HG02571 (cell line): ENCODE measurements around the gene TOR3A.
"Not testable (repeated sequence)": the region's sequence is repeated elsewhere in the genome, so short reads cannot be mapped to it uniquely, and the experiment has no call there.

Experiments used
- ATAC-seq: cut with Tn5 transposase; IDR thresholded peaks from one replicate; pipeline ENCODE4 v1.9.1; 2021; ENCODE audit warnings: mild to moderate bottlenecking, moderate library complexity; ENCODE audit not compliant: unreplicated experiment

Gene TOR3A

DNA sequence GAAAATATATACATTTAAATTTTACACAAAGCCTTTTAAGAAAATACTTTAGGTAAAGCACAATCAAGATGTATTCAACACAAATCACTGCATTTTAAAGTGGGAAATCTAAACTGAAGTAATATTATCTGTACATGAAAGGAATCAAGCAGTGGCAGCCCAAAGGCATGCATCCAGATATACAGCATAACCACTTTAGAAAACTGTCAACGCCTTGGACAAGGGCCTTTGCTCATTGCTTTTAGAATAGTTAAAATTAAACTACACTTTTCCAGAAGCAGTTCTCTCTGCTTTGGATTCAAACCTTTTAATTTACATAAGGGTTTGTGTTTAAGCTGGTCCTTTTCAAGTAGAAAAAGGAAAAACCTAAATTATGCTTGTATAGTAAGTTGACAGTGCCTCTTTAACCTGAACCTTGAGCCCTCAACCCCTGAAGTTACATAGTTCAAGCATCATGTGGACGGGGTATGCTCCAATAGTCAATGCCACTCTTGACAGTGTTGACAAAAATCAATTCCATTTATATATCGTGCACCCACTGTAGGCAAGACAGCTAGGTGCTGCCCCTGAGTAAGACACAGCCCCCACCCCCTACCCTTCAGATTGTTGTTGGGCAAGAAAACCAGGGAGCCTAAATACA lies 22.9 kb downstream of the TOR3A start:
- no peak for ATAC-seq

DNA sequence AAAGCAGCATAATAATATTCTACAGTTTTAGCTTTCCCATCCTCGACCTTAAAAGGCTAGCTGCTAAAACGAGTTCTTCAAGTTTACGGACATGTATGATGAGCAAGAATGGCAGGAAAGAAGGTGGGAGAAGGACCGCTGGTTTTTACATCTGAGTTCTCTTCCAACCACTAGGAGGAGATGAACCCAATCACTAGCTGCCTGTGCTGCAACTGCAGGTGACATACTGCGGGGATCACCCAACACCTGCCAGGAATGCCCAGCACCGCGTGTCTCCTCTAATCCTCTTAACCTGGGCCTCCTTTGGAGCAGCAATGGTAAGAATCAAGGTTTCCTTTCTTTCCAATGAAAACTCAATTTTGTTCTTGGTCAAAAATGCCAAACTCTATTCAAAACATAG lies 23.5 kb downstream of the TOR3A start:
- no peak for ATAC-seq

DNA sequence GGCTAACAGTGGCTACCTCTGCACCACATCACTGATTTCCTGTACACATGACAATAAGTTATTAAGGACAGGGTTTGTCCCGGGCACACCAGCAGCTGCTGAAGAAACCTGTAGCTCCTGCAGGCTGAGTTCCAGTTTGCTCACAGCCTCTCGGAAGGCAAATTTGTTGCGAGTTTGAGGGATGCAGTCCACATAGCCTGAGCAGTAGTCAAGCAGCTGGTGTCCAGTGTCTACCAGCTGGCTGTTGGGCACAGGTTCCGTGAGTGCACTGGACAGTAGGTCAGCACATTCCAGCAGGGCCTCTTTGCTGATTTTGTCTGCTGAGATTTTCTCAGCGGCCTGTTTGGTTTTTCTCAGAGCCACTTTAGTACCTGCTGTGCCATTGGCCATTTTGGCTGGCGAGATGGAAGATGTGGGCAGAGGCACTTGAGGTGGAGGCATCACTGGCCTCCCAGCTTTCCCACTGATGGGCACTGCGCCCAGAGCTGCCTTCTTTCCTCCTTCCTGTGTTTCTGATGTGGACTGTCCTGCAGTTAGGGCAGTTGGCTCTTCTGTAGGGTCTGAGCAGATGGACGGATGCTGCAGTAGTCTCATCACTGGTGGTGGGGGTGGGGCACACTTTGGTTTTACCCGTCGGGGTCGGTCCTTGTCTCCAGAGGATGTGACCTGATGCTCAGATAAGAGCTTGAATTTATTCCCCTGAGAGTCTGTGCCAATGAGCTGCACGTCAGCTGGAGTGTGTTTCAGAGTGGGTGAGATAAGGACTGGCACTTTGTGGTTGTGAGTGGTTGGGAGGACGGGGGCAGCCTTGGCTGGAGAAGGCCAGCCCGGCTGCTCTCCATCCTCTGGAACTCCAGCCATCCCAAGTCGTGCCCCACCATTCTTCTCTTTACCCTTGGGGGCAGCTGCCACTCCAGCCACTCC lies 26.1 kb downstream of the TOR3A start:
- no peak for ATAC-seq

DNA sequence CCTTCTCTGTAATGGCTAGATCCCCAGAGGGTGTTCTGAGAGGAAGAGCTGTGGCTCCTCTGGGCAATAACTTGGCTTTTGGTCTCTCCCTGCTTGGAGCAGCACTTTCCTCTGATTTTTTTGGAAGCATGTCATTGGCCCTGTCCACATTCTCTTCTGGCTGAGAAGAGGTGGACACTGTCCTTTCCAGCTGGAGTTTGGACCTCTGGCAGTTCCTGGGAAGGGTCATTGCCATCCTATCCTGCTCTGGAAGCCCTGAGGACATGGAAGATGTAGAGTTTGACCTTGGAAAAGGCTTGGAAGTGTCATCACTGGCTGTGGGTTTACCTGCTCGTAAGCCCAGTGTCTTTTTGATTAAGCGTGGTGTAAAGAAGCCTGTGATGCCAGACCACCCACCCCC lies 26.8 kb downstream of the TOR3A start:
- ATAC-seq: no peak

DNA sequence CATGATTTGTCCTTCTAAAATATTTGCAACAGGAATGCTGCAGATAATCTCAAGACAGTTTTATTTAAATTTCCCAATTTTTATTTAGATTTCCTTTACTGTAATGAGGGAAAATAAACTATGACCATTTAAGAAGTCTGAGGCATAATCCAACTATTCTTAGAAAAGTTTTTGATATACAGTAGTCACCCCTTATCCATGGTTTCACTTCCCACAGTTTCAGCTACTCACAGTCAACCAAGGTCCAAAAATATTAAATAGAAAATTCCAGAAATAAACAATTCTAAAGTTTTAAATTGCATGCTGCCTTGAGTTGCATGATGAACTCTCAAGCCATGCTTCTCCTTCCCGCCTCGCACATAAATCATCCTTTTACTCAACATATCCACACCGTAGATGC lies 33.3 kb downstream of the TOR3A start:
- no peak for ATAC-seq

DNA sequence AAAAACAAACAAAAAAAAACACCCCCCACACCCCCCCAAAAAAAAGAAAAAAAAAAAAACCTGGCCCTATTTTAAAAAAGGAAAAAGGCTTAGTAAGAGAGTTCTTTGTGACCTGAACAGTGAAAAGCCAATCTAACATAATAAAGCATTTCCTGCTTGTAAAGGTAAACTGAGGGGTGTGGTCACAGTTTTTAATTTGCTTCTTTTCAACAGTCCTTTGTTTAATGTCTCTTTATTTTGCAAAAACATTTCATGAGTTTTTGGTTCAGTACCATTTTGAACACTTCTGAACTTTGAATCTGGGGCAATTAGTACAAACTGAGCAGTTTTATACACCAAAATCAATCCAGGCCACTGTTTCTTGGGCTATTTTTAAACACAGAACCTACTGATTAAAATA lies 37.6 kb downstream of the TOR3A start:
- ATAC-seq: no peak

DNA sequence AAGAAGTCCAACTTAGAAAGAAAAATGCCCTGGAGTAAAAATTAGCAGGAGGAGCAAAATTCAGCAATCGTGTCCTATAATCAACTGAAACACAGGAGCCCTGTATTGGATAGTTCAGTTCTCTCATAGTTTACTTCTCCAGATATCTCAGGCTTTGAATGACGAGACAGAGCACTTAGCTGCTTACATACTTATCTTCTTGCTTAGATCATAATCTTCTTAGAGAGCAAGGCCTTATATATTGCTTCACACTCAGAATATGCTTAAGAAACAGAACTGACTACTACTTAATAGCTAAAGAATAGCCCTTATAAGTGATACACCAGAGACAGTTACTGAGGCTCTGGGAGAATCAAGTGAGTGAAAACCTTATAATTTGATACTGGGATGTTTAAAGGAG lies 38.9 kb downstream of the TOR3A start:
- ATAC-seq: no peak

DNA sequence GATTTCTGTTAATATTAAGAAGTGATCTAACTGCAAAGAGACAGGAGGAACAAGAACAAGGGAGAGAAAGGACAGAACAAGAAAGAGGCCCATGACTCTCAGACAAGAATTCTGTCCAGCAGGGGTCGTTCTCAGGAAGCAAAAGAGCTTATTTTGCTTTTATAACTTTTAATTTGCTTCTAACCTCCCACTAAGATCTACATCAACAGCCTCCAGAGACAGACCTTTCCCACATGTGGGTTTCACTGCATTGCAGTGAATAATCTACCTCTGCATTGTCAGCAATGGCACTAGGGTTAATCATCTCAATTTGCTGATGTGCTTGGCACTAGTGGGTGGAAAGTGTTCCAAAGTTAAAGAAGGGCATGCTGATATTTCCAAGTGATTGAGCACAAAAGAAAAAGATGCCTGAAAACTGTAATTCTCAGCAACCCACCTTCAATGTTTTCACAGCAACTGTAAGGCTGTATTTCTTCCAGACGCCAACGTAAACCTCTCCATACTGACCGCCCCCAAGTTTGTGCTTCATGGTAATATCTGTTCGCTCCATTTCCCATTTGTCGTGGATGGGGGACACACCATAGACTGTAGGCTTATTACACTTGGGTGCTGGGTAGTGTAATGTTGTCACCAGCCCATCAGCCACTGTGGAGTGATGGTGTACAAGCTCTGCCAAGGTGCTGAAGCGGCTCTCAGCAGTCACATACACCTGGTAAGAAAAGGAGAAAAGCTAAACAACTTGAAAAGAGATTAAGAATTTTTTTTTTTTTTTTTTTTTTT lies 39.5 kb downstream of the TOR3A start:
- ATAC-seq: no peak

DNA sequence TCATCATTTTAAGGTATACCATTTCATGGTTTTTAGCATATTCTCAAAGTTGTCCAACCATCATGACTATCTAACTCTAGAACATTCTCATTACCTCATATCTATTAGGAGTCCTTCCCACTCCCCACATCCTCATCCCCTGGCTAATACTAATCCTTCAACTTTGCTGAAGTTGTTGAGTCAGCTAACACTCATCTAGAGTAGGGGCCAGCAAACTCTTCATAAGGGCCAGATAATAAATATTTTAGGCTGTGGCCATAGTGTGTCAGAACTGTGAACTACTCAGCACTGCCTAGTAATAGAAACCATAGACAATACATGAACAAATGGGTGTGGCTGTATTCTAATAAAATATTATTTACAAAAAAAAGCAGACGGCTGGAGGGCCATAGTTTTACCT lies 43.0 kb downstream of the TOR3A start:
- ATAC-seq: no peak

DNA sequence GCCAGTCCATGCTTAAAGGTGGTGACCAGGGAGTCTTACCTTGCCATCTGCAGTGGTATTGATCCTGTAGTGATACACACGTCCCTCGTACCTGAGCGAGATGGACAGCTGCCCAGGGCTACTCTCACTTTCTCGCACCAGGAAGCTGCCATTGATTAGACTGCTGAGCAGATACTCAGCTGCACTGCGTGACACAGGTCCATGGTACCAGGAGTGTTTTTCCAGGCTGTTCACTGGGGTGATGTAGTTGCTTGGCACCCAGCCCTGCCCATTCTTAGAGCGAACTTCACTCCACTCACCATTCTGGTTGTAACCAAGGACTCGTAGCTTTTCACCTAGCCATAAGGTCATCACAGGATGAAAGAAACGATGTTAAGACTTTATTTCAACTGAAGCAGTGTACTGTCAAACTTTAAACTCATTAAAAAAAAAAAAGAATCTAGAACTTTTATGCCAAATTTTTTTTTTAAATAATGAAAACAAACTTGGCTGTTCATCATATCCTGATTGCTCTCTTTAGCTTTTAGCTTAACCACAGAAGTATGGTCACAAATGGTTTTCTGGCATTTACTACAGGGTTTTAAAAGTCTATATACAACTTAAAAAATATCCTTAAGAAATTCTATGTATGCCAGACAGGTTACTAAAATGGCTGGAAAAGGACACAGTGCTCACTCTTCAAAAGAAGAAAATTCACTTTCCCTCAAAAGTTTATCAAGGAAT lies 44.6 kb downstream of the TOR3A start:
- ATAC-seq: no peak

DNA sequence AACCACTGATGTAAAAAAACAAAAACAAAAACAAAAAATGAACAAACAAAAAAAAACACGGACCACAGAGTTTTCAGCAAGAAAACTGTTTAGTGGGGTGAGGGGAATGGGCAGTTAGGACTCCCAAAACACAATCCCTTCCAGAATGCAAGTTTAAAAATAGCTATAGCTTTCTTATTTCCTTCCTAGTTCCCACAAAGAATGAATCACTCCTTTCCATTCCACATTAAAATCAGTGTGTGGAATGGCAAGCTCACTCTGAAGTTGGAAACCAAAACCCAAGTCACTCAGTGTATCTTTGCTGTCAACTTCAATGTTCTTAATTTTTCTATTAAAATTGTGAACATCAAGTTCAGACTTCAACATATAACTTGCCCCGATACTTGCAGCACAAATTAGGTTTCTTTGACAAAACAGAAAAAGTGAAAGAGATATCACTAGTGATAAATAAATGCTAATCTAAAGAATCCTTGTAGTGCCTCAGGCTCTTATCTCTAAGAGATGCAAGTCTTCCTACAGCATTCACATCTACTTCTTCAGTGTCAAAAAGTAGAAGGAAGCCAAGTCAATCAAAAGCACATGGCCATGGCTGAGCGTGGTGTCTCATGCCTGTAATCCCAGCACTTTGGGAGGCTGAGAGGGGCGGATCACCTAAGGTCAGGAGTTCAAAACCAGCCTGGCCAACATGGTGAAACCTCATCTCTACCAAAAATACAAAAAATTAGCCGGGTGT lies 45.5 kb downstream of the TOR3A start:
- no peak for ATAC-seq

DNA sequence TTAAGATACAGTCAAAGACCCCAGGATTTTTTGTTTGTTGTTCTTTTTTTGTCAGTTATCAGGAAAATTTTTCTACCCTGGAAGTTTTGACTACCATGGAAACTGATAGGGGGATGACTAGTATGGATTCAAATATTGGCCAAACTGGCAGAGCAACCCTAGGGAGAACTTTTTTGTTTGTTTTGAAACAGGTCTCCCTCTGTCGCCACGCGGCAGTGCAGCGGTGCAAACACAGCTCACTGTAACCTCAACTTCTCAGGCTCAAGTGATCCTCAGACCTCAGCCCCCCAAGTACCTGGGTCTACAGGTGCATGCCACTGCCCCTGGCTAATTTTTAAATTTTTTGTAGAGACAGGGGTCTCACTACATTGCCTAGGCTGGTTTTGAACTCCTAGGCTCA lies 46.6 kb downstream of the TOR3A start:
- no peak for ATAC-seq

DNA sequence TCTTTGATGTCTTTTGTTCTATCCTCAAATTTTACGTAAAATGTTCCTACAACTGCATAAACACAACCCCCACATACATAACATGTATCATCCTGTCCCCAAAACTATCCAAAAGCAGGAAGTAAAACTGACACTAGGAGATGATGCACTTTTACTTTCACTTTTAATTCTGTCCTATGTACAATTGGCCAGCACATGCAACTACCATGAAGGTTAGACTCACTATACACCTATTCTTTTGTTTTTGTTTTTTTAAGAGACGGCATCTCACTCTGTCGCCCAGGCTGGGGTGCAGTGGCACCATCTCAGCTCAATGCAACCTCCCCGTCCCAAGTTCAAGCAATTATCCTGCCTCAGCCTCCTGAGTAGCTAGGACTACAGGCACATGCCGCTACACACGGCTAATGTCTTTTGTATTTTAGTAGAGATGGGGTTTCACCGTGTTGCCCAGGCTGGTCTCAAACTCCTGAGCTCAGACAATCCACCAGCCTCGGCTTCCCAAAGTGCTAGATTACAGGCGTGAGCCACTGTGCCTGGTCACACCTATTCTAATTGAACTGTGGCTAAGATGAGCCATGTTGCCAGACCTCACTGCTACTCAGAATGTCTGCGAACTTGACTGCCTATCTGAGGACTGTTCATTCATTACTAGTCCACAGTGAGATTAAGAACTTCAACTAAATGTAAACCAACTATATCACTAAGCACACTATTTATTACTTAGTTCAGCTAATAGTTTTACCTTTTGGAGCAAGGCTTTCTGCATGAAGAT lies 48.0 kb downstream of the TOR3A start:
- ATAC-seq: peak; percentile 97

DNA sequence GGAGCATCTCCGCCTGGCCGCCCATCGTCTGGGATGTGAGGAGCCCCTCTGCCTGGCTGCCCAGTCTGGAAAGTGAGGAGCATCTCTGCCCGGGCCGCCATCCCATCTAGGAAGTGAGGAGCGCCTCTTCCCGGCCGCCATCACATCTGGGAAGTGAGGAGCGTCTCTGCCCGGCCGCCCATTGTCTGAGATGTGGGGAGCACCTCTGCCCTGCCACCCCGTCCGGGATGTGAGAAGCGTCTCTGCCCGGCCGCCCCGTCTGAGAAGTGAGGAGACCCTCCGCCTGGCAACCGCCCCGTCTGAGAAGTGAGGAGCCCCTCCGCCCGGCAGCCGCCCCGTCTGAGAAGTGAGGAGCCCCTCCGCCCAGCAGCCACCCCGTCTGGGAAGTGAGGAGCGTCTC lies 53.3 kb downstream of the TOR3A start:
- not testable (repeated sequence) for ATAC-seq

DNA sequence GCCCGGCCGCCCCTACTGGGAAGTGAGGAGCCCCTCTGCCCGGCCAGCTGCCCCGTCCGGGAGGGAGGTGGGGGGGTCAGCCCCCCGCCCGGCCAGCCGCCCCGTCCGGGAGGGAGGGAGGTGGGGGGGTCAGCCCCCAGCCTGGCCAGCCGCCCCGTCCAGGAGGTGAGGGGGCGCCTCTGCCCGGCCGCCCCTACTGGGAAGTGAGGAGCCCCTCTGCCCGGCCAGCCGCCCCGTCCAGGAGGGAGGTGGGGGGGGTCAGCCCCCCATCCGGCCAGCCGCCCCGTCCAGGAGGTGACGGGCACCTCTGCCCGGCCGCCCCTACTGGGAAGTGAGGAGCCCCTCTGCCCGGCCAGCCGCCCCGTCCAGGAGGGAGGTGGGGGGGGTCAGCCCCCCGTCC lies 53.8 kb downstream of the TOR3A start:
- not testable (repeated sequence) for ATAC-seq

DNA sequence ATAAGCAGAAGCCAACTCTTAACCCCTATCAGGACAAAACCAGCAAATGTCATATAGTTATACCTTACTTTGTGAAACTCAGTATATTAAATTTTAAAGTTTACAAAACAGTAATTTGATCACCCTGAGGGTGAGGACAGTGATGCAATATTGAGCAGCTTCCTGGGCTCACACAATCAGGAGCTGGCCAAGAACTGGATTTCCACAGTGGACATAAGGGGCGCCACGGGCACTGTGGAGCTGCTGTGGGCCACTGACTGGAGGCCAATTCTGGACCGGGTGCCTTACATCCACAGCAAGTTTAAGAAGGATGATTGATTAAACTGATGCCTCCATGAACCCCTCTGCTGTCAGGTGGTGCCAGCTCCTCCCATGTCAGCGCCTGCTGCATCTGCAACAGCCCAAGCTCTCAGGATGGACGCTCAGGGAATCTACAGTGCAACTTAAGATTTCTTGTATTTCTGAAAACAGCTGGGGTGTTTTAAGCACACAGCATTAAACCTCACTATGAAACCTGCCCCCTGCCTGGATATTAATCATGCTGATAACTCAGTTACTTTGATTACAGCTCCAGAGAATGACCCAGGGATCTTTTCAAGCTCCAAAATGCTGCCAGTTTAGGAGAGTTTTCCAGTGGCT lies 55.9 kb downstream of the TOR3A start:
- no peak for ATAC-seq

DNA sequence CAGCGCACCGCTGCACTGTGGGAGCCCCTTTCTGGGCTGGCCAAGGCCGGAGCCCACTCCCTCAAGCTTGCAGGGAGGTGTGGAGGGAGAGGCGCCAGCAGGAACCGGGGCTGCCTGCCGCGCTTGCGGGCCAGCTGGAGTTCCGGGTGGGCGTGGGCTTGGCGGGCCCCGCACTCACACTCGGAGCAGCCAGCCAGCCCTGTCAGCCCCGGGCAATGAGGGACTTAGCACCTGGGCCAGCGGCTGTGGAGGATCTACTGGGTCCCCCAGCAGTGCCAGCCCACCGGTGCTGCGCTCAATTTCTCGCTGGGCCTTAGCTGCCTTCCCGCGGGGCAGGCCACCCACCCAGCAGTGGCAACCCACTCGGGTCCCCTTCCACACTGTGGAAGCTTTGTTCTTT lies 56.9 kb downstream of the TOR3A start:
- ATAC-seq: not testable (repeated sequence)

DNA sequence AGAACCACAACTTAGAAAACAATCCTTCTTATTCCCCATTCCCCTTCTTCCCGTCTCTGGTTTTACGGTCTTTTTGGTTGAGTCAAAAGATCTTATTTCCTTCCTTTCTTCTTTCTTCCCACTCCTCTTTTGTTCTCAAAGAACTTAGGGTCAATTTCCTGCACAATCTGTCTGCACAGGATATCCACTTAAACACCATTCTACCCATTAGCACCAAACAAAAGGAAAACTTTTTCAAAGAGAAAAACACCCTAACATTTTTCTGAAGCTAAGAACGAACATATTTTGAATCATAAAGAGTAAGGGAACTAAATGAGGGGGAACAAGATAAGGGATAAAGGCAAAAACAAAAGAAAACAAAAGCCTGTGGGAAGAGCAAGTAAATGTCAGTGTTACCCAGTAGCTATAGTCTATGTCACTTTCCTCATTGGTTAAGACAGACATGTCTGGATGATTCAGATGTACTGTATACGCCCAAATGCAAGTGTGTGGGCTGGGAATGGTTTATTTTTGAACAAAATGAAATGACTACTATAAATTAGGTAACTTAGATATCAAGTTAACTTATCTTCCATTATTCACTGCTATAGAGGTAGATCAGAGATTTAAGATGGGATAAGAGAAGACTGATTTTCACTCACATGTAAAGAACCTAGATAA lies 59.9 kb downstream of the TOR3A start:
- ATAC-seq: no peak

DNA sequence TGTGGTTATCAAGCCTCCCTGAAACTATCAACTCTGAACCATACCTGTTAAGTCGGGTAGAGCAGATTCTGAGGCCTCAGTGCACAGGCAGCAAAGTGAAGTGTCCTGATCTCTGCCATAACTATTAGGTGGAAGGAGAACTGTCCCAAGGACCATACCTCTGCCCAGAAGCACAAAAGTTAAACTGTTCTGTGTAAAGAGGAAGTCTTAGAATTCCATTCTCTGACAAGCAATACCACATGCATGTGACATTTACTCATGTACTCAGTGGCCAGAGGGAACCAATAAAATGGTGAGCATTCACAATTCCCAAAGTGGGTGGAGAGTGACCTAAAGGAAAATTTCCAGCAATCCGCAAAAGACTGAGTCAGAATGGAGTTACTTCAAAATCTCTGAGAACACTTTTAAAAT lies 61.0 kb downstream of the TOR3A start:
- ATAC-seq: no peak
